Stimulated activated CD4-positive, alpha-beta T cell treated with anti-CD3 and anti-CD28 coated beads, Interleukin-4, amount 100 ng/mL, for 48 hours (primary cell): ENCODE data around the gene CYP24A1.

Source experiments
- DNase-seq, 2 donors: peaks; one replicate each; pipeline ENCODE4 v3.0.0-alpha.2; 2020; ENCODE audit warnings: low read depth in 2 of 2

The CYP24A1 gene

GRCh38 chr20:54174457-54175175 lies 830 bp upstream of the CYP24A1 start:
- DNase-seq: no peak

GRCh38 chr20:54172856-54173652 lies 732 bp downstream of the CYP24A1 start:
- no peak for DNase-seq

- no peak for DNase-seq
These were observed 1.3 kb downstream of the CYP24A1 start for GRCh38 chr20:54172532-54172855.

GRCh38 chr20:54170963-54171362 lies 2.8 kb downstream of the CYP24A1 start:
- DNase-seq: no peak

- no peak for DNase-seq
These were observed 3.7 kb downstream of the CYP24A1 start for GRCh38 chr20:54170026-54170471.

- DNase-seq: no peak
These were observed 4.6 kb downstream of the CYP24A1 start for GRCh38 chr20:54168961-54169862.

- DNase-seq: no peak
These were observed 5.6 kb downstream of the CYP24A1 start for GRCh38 chr20:54167909-54168872.

GRCh38 chr20:54166987-54167662 lies 6.7 kb downstream of the CYP24A1 start:
- no peak for DNase-seq

GRCh38 chr20:54165803-54166202 lies 8.0 kb downstream of the CYP24A1 start:
- no peak for DNase-seq

- DNase-seq: no peak
These were observed 8.8 kb downstream of the CYP24A1 start for GRCh38 chr20:54165014-54165413.

GRCh38 chr20:54163402-54163801 lies 10.4 kb downstream of the CYP24A1 start:
- DNase-seq: no peak

- DNase-seq: no peak
These were observed 11.3 kb downstream of the CYP24A1 start for GRCh38 chr20:54162378-54163009.

- DNase-seq: no peak
These were observed 12.0 kb downstream of the CYP24A1 start for GRCh38 chr20:54161821-54162149.

GRCh38 chr20:54161008-54161820 lies 12.6 kb downstream of the CYP24A1 start:
- DNase-seq: no peak

- no peak for DNase-seq
These were observed 13.4 kb downstream of the CYP24A1 start for GRCh38 chr20:54160065-54161007.

GRCh38 chr20:54158856-54159418 lies 14.8 kb downstream of the CYP24A1 start:
- no peak for DNase-seq

- no peak for DNase-seq
These were observed 15.6 kb downstream of the CYP24A1 start for GRCh38 chr20:54158226-54158625.
